ENCODE data around the gene SORL1. TPM values are rescaled to one million over a fixed set of nuclear protein-coding genes. Genes with fewer than 3 reads are reported as not detected.

Gene SORL1
- total and polyA plus RNA-seq, 7 donors: 3.2 to 19.8 (median 12.2) TPM

- TF ChIP-seq POLR2AphosphoS5 (IDR thresholded peaks at IDR 0.05) (no peak), POLR2A (IDR thresholded peaks at IDR 0.05) (no peak), EP300 (IDR thresholded peaks at IDR 0.05) (no peak), CTCF (IDR thresholded peaks at IDR 0.05) (no peak)
- Histone ChIP-seq H3K36me3 (no peaks in the 10 kb centered on the region), H3K27ac (no peak overlapping the region), H3K4me3 (no peak overlapping the region), H3K4me1 (no peaks in the 10 kb centered on the region), H3K27me3 (no peaks in the 10 kb centered on the region), H3K9me3 (no peaks in the 10 kb centered on the region)
- 83 to 85% methylated on average over 9 of the region's 9 CpGs for WGBS, 2 donors
- no peak for DNase-seq
- intact Hi-C loops (cut with DNase I): no loop called here
Measured at GRCh38 chr11:121643479-121644186, 191.5 kb downstream of the SORL1 start.

- 79 to 82% methylated on average over 4 of the region's 4 CpGs for WGBS, 2 donors
- Histone ChIP-seq H3K4me1 (no peaks in the 10 kb centered on the region), H3K4me3 (no peak overlapping the region), H3K36me3 (no peaks in the 10 kb centered on the region), H3K9me3 (no peaks in the 10 kb centered on the region), H3K27ac (no peak overlapping the region), H3K27me3 (no peaks in the 10 kb centered on the region)
- no peak for DNase-seq
- TF ChIP-seq EP300 (IDR thresholded peaks at IDR 0.05) (no peak), CTCF (IDR thresholded peaks at IDR 0.05) (no peak), POLR2AphosphoS5 (IDR thresholded peaks at IDR 0.05) (no peak), POLR2A (IDR thresholded peaks at IDR 0.05) (no peak)
- intact Hi-C loops (cut with DNase I): no loop called here
Measured at GRCh38 chr11:121644187-121644512, 192.0 kb downstream of the SORL1 start.

- intact Hi-C loops (cut with DNase I): no loop called here
- Histone ChIP-seq H3K4me1 (no peaks in the 10 kb centered on the region), H3K27ac (no peak overlapping the region), H3K9me3 (no peaks in the 10 kb centered on the region), H3K36me3 (no peaks in the 10 kb centered on the region), H3K27me3 (no peaks in the 10 kb centered on the region), H3K4me3 (no peak overlapping the region)
- WGBS, 2 donors: 85 to 89% methylated on average over 2 of the region's 2 CpGs
- TF ChIP-seq CTCF (IDR thresholded peaks at IDR 0.05) (no peak), EP300 (IDR thresholded peaks at IDR 0.05) (no peak), POLR2A (IDR thresholded peaks at IDR 0.05) (no peak), POLR2AphosphoS5 (IDR thresholded peaks at IDR 0.05) (no peak)
- DNase-seq: no peak
Measured at GRCh38 chr11:121645001-121645400, 192.9 kb downstream of the SORL1 start.

GRCh38 chr11:121645596-121645995 lies 193.5 kb downstream of the SORL1 start:
- no peak overlapping the region for H3K27ac ChIP-seq
- TF ChIP-seq POLR2AphosphoS5 (IDR thresholded peaks at IDR 0.05) (no peak), EP300 (IDR thresholded peaks at IDR 0.05) (no peak), POLR2A (IDR thresholded peaks at IDR 0.05) (no peak), CTCF (IDR thresholded peaks at IDR 0.05) (no peak)
- DNase-seq: no peak
- H3K9me3 ChIP-seq: no peaks in the 10 kb centered on the region
- intact Hi-C loops (cut with DNase I): no loop called here
- no peak overlapping the region for H3K4me3 ChIP-seq
- 95 to 100% methylated on average over 1 of the region's 1 CpG for WGBS, 2 donors
- no peaks in the 10 kb centered on the region for H3K27me3 ChIP-seq
- no peaks in the 10 kb centered on the region for H3K4me1 ChIP-seq
- no peaks in the 10 kb centered on the region for H3K36me3 ChIP-seq

- Histone ChIP-seq H3K4me3 (no peak overlapping the region), H3K9me3 (no peaks in the 10 kb centered on the region), H3K4me1 (peaks cover 0 to 2% (median 0%) of the 10 kb centered on the region in 4 donors), H3K27me3 (no peaks in the 10 kb centered on the region), H3K36me3 (no peaks in the 10 kb centered on the region), H3K27ac (no peak overlapping the region)
- 96% methylated on average over 4 of the region's 4 CpGs for WGBS, 2 donors
- intact Hi-C loops (cut with DNase I): no loop called here
- no peak for DNase-seq
- no peak for TF ChIP-seq POLR2A (IDR thresholded peaks at IDR 0.05)
- TF ChIP-seq CTCF (IDR thresholded peaks at IDR 0.05): no peak
- no peak for TF ChIP-seq POLR2AphosphoS5 (IDR thresholded peaks at IDR 0.05)
- no peak for TF ChIP-seq EP300 (IDR thresholded peaks at IDR 0.05)
Measured at GRCh38 chr11:121648306-121648705, 196.2 kb downstream of the SORL1 start.
